Prostate gland (tissue), 2 donors: ENCODE measurements around the gene CST9L. TPM values are rescaled to one million over a fixed set of nuclear protein-coding genes. Genes with fewer than 3 reads are reported as not detected.

ENCODE experiments used
- DNase-seq: peaks from one replicate; pipeline ENCODE4 v3.0.0-alpha.2; 2019; ENCODE audit warnings: low spot score
- H3K27ac ChIP-seq, 2 donors: fragments of 200-600 bp; sonication (generic); 2 replicates each; pipeline ENCODE4 v1.5.1; 2017 to 2019
- H3K27me3 ChIP-seq: fragments of 200-600 bp; sonication (generic); replicated peaks from 2 replicates; pipeline ENCODE4 v1.5.1; 2019; ENCODE audit not compliant: insufficient read depth
- H3K36me3 ChIP-seq, 2 donors: fragments of 200-600 bp; sonication (generic); 1 replicate in 1 of 2; 2 replicates in 1 of 2; pipeline versions ENCODE4 v1.5.1 to v1.8.1; 2017 to 2019
- H3K4me1 ChIP-seq: fragments of 200-600 bp; sonication (generic); replicated peaks from 2 replicates; pipeline ENCODE4 v1.5.1; 2019
- H3K4me3 ChIP-seq, 2 donors: fragments of 200-600 bp; sonication (generic); 2 replicates each; pipeline ENCODE4 v1.5.1; 2017 to 2019
- H3K9me3 ChIP-seq: fragments of 200-600 bp; sonication (generic); 2 replicates; pipeline ENCODE4 v1.5.1; 2017
- POLR2A ChIP-seq: fragments of 450-650 bp; IDR thresholded peaks from one replicate; pipeline ENCODE4 v1.6.1; 2016; ENCODE audit warnings: antibody characterized with exemption, mild to moderate bottlenecking
- POLR2AphosphoS5 ChIP-seq: sonication (generic); formaldehyde crosslinking; IDR thresholded peaks from one replicate; pipeline ENCODE4 v1.6.1; 2017; ENCODE audit warnings: antibody characterized with exemption
- WGBS: methylation state at CpG from one replicate; pipeline ENCODE4 v1.1.5; 2018; 5-methylcytosine and 5-hydroxymethylcytosine counted together
- intact Hi-C: fragments of 100-400 bp; cut with DNase I; formaldehyde crosslinking; loops from one replicate; pipeline ENCODE4 v1.14.2; 2022
- total RNA-seq, 2 donors: library from RNA; depleted of rRNA; stranded (reverse); fragments of >200 nt; gene quantifications; one replicate each; pipeline ENCODE4 v1.1.0, GENCODE V29; 2016
- TF ChIP-seq, protein P1 (sequence below), 4 experiments: fragments of 200-600 bp in 2 of 4; fragments of 450-650 bp in 2 of 4; sonication (generic) in 2 of 4; IDR thresholded peaks; 1 replicate in 3 of 4; 2 replicates in 1 of 4; pipeline ENCODE4 v1.5.1; 2016 to 2019; ENCODE audit warnings: antibody characterized with exemption in 4 of 4, mild to moderate bottlenecking in 2 of 4, moderate library complexity in 2 of 4

The CST9L gene
- total RNA-seq, 2 donors from 2014 or later: 44.0 TPM; not detected in 1

DNA sequence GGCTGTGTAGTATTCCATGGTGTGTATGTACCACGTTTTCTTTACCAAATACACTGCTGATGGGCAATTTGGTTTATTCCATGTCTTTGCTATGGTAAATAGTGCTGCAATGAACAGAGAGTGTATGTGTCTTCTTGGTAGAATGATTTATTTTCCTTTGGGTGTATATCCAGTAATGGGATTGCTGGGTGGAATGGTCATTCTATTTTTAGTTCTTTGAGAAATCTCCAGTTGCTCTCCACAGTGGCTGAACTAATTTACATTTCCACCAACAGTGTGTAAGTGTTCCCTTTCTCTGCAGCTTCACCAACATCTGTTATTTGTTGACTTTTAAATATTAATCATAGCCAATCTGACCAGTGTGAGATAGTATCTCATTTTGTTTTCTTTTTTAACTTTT, 13.9 kb downstream of the CST9L start:
- intact Hi-C loops: no loop called here
- DNase-seq: no peak
- no peaks in the 10 kb centered on the region for H3K9me3 ChIP-seq
- TF ChIP-seq POLR2AphosphoS5: no peak
- TF ChIP-seq, protein P1, sequence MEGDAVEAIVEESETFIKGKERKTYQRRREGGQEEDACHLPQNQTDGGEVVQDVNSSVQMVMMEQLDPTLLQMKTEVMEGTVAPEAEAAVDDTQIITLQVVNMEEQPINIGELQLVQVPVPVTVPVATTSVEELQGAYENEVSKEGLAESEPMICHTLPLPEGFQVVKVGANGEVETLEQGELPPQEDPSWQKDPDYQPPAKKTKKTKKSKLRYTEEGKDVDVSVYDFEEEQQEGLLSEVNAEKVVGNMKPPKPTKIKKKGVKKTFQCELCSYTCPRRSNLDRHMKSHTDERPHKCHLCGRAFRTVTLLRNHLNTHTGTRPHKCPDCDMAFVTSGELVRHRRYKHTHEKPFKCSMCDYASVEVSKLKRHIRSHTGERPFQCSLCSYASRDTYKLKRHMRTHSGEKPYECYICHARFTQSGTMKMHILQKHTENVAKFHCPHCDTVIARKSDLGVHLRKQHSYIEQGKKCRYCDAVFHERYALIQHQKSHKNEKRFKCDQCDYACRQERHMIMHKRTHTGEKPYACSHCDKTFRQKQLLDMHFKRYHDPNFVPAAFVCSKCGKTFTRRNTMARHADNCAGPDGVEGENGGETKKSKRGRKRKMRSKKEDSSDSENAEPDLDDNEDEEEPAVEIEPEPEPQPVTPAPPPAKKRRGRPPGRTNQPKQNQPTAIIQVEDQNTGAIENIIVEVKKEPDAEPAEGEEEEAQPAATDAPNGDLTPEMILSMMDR (IDR thresholded peaks at IDR 0.05): no peak
- TF ChIP-seq POLR2A: no peak
- H3K4me1 ChIP-seq: no peaks in the 10 kb centered on the region
- H3K4me3 ChIP-seq: no peak overlapping the region
- 57% methylated on average over 1 of the region's 1 CpG for WGBS
- H3K27ac ChIP-seq: no peak overlapping the region
- no peaks in the 10 kb centered on the region for H3K27me3 ChIP-seq
- no peaks in the 10 kb centered on the region for H3K36me3 ChIP-seq

DNA sequence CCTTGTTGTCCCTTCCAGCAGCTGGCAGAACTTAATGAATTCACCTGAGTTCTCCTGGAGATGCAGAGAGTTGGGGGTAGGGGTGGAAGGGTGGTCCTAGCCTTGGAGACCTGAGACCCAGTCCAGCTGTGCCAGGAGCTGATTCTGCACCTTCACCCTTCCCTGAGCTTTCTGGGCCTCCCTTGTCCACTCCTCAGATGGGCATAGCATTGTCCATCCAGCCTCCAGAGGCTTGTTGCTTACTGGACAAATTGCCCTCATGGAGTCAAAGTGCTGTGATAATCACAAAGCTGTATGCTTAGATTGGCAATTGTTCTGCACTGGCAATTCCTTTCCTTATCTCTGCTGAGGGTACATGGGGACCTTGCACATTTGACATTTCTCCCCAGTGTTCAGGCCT, 16.5 kb downstream of the CST9L start:
- Histone ChIP-seq H3K4me1 (no peaks in the 10 kb centered on the region), H3K9me3 (no peaks in the 10 kb centered on the region), H3K4me3 (no peak overlapping the region), H3K27ac (no peak overlapping the region), H3K27me3 (no peaks in the 10 kb centered on the region), H3K36me3 (no peaks in the 10 kb centered on the region)
- no peak for DNase-seq
- intact Hi-C loops: no loop called here
- TF ChIP-seq POLR2A (no peak), POLR2AphosphoS5 (no peak)
- TF ChIP-seq, protein P1 (IDR thresholded peaks at IDR 0.05): no peak

DNA sequence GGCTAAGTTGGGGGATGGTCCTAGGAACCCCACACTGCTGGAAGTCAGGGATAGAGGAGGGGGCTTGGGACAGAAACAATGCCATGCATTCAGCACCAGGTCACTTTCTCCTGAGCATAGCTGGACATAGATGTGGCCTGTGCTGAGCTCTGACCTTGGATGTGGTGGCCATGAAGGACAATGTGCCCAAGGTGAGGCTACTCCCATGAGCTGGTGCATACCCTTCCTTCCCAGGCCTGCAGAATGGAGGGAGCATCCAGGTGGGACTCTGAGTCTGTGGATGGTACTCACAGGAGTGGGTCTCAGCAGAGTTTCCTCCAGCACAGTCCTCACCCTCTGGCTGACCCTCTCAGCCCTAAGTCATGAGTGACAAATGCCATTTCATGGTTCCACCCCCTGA, 16.9 kb downstream of the CST9L start:
- Histone ChIP-seq H3K27me3 (no peaks in the 10 kb centered on the region), H3K4me1 (no peaks in the 10 kb centered on the region), H3K27ac (no peak overlapping the region), H3K9me3 (no peaks in the 10 kb centered on the region), H3K4me3 (no peak overlapping the region), H3K36me3 (no peaks in the 10 kb centered on the region)
- intact Hi-C loops: no loop called here
- no peak for TF ChIP-seq POLR2AphosphoS5
- TF ChIP-seq POLR2A: no peak
- TF ChIP-seq, protein P1 (IDR thresholded peaks at IDR 0.05): no peak
- DNase-seq: no peak

DNA sequence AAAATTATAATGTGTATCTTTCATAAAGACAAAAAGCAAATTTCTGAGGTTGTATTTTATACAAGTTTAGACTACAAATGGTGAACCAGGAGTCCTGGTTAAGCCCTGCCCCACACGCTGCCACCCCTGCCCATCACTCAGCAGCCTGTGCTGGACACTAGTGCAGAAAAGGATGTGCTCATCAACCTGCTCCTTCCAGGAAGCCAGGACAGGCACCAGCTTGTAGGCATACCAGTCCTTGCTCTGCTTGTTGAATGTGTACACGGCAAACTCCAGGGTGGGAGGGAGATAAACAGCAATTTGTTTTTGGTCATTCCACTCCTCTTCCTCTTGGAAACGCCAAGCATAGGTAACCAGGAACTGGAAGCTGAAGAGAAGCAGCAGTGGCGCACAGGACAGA, 18.1 kb downstream of the CST9L start:
- TF ChIP-seq, protein P1 (IDR thresholded peaks at IDR 0.05): no peak
- TF ChIP-seq POLR2AphosphoS5: no peak
- no peak for TF ChIP-seq POLR2A
- Histone ChIP-seq H3K27ac (no peak overlapping the region), H3K36me3 (no peaks in the 10 kb centered on the region), H3K4me1 (no peaks in the 10 kb centered on the region), H3K27me3 (no peaks in the 10 kb centered on the region), H3K9me3 (no peaks in the 10 kb centered on the region), H3K4me3 (no peak overlapping the region)
- DNase-seq: no peak
- 51% methylated on average over 4 of the region's 4 CpGs for WGBS
- intact Hi-C loops: no loop called here

DNA sequence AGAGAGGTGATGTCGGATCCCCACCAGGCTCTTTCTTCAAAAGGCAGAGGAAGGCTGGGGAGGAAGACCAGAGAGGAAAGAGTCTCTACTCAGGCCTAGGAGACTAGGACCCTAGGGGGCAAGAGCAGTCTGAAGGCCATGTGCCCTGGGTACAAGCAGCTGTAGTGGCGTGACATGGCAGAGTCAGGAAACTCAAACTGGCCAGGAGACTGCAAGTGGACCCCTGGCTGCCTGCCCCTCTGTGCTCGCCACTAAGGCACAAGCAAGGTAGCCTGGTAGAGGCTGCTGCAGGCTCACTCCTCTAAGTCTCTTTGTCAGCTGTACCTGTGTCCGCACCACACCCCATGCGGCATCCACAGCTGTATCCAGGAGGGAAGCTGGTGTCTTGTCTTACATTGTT, 19.9 kb downstream of the CST9L start:
- WGBS: 74% methylated on average over 5 of the region's 5 CpGs

More for the DNA sequence above, 19.9 kb downstream of the CST9L start:
- Histone ChIP-seq H3K27me3 (no peaks in the 10 kb centered on the region), H3K4me3 (no peak overlapping the region), H3K9me3 (no peaks in the 10 kb centered on the region), H3K27ac (no peak overlapping the region), H3K36me3 (no peaks in the 10 kb centered on the region), H3K4me1 (no peaks in the 10 kb centered on the region)
- no peak for DNase-seq
- intact Hi-C loops: no loop called here
- TF ChIP-seq, protein P1 (IDR thresholded peaks at IDR 0.05): no peak
- TF ChIP-seq POLR2A (no peak), POLR2AphosphoS5 (no peak)
